Ishikawa (cell line): ENCODE measurements around the gene TP53I13.

Experiments
- CEBPB ChIP-seq: IDR thresholded peaks from 2 replicates; pipeline ENCODE4 v1.6.1; 2012
- CREB1 ChIP-seq: IDR thresholded peaks from 2 replicates; pipeline ENCODE4 v1.6.1; 2012; ENCODE audit warnings: low read depth
- EGR1 ChIP-seq: IDR thresholded peaks from 2 replicates; pipeline ENCODE4 v1.6.1; 2012
- EP300 ChIP-seq: IDR thresholded peaks from 2 replicates; pipeline ENCODE4 v1.6.1; 2012; ENCODE audit warnings: borderline replicate concordance
- FOXM1 ChIP-seq: IDR thresholded peaks from 2 replicates; pipeline ENCODE4 v1.6.1; 2012; ENCODE audit warnings: low read depth, borderline replicate concordance
- YY1 ChIP-seq: IDR thresholded peaks from 2 replicates; pipeline ENCODE4 v1.6.1; 2012; ENCODE audit warnings: low read depth
- TF ChIP-seq, protein P1 (sequence below): IDR thresholded peaks from 2 replicates; pipeline ENCODE4 v1.6.1; 2012; ENCODE audit warnings: low read depth, mild to moderate bottlenecking

DNA sequence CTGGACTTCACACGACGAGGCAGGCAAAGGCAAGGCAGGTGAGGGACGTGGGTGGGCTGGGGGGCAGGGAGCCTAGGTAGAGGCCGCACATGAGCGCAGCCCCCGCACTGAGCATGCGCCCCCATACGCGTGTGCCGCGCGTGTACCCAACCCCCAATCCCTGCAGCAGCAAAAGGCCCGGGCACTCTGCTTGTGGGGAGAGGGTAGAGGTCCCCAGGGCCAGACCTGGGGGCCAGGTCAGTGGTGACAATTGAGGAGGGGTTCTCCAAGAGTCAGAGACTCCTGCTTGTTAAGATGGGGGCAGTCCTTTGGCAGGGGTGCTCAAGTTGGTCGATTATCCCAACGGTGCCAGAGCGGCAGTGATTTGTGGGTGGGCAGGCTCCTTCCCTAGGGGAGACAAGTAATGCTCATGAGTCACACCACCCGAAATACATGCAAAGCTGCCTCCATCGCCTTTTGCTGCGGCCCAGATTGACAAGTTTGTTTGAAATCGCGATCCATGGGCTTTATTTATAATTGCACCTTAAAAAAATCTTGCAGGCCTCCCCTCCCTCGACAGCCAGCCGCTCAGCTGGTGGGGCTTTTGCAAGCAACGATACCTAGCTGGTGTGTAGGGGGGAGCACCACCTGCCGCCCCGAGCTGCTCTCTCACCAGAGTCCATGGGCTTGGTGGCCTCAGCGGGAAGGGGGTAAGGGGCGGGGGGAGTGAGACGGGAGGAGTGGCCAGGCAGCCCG is 22.1 kb downstream of the TP53I13 start:
- TF ChIP-seq CREB1 (no peak), EP300 (no peak), YY1 (no peak), CEBPB (no peak), EGR1 (no peak), FOXM1 (no peak)
- TF ChIP-seq, protein P1, sequence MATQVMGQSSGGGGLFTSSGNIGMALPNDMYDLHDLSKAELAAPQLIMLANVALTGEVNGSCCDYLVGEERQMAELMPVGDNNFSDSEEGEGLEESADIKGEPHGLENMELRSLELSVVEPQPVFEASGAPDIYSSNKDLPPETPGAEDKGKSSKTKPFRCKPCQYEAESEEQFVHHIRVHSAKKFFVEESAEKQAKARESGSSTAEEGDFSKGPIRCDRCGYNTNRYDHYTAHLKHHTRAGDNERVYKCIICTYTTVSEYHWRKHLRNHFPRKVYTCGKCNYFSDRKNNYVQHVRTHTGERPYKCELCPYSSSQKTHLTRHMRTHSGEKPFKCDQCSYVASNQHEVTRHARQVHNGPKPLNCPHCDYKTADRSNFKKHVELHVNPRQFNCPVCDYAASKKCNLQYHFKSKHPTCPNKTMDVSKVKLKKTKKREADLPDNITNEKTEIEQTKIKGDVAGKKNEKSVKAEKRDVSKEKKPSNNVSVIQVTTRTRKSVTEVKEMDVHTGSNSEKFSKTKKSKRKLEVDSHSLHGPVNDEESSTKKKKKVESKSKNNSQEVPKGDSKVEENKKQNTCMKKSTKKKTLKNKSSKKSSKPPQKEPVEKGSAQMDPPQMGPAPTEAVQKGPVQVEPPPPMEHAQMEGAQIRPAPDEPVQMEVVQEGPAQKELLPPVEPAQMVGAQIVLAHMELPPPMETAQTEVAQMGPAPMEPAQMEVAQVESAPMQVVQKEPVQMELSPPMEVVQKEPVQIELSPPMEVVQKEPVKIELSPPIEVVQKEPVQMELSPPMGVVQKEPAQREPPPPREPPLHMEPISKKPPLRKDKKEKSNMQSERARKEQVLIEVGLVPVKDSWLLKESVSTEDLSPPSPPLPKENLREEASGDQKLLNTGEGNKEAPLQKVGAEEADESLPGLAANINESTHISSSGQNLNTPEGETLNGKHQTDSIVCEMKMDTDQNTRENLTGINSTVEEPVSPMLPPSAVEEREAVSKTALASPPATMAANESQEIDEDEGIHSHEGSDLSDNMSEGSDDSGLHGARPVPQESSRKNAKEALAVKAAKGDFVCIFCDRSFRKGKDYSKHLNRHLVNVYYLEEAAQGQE: no peak
